Esophagus squamous epithelium (tissue), 5 donors: ENCODE data around the gene INSR. TPM values are rescaled to one million over a fixed set of nuclear protein-coding genes. Genes with fewer than 3 reads are reported as not detected.

Experiments
- DNase-seq: peaks from one replicate; lab custom pipeline; 2025; lab: John Stamatoyannopoulos, UW
- H3K27ac ChIP-seq, 4 donors: fragments of 200-600 bp; sonication (generic); one replicate each; pipeline ENCODE4 v1.5.1; 2016 to 2019; ENCODE audit warnings: mild to moderate bottlenecking in 1 of 4
- H3K27me3 ChIP-seq, 4 donors: fragments of 200-600 bp; sonication (generic); 1 replicate in 3 of 4; 2 replicates in 1 of 4; pipeline versions ENCODE4 v1.5.1 to v1.6.0; 2017 to 2021; ENCODE audit warnings: antibody characterized with exemption in 1 of 4
- H3K36me3 ChIP-seq, 3 donors: fragments of 200-600 bp; sonication (generic); one replicate each; pipeline ENCODE4 v1.5.1; 2016 to 2019
- H3K4me1 ChIP-seq, 3 donors: fragments of 200-600 bp; sonication (generic); one replicate each; pipeline ENCODE4 v1.5.1; 2017 to 2019
- H3K4me3 ChIP-seq, 4 donors: fragments of 200-600 bp; sonication (generic); 1 replicate in 3 of 4; 2 replicates in 1 of 4; pipeline ENCODE4 v1.5.1; 2016 to 2019; ENCODE audit warnings: mild to moderate bottlenecking in 2 of 4, moderate library complexity in 1 of 4
- H3K9me3 ChIP-seq, 3 donors: fragments of 200-600 bp; sonication (generic); one replicate each; pipeline ENCODE4 v1.5.1; 2016 to 2019
- CTCF ChIP-seq, 6 experiments: fragments of 450-650 bp in 4 of 6; fragments of 200-600 bp in 2 of 6; sonication (generic) in 2 of 6; IDR thresholded peaks; one replicate each; pipeline ENCODE4 v1.5.1; 2016 to 2019; ENCODE audit warnings: antibody characterized with exemption in 6 of 6, mild to moderate bottlenecking in 4 of 6, moderate library complexity in 4 of 6
- POLR2A ChIP-seq, 4 donors: fragments of 450-650 bp; IDR thresholded peaks; one replicate each; pipeline ENCODE4 v1.6.1; 2017; ENCODE audit warnings: antibody characterized with exemption in 4 of 4, mild to moderate bottlenecking in 4 of 4, moderate library complexity in 3 of 4
- WGBS, 2 donors: methylation state at CpG; one replicate each; pipeline ENCODE4 v1.1.5; 2018; 5-methylcytosine and 5-hydroxymethylcytosine counted together
- intact Hi-C: fragments of 100-400 bp; cut with DNase I; formaldehyde crosslinking; loops from one replicate; pipeline ENCODE4 v1.15.0; 2022
- total RNA-seq, 4 donors: library from RNA; depleted of rRNA; stranded (reverse); fragments of >200 nt; gene quantifications; one replicate each; pipeline ENCODE4 v1.1.0, GENCODE V29; 2016
- donor health status: DM: yes; HTN: yes; CAD: no.

The INSR gene
- total RNA-seq, 4 donors from 2014 or later, result 4.9 to 33.4 (median 10.8) TPM

GRCh38 chr19:7177926-7178325 lies 116.3 kb downstream of the INSR start:
- Histone ChIP-seq H3K4me3 (no peak overlapping the region), H3K9me3 (no peaks in the 10 kb centered on the region), H3K4me1 (peaks cover 0 to 14% (median 9%) of the 10 kb centered on the region in 3 donors), H3K27ac (no peak overlapping the region), H3K36me3 (no peaks in the 10 kb centered on the region), H3K27me3 (no peaks in the 10 kb centered on the region)
- TF ChIP-seq POLR2A (IDR thresholded peaks at IDR 0.05) (no peak), CTCF (IDR thresholded peaks at IDR 0.05) (no peak)
- intact Hi-C loops, result no loop called here
- no peak for DNase-seq
- WGBS, 2 donors, result 64 to 82% methylated on average over 6 to 7 of the region's 7 CpGs

DNA sequence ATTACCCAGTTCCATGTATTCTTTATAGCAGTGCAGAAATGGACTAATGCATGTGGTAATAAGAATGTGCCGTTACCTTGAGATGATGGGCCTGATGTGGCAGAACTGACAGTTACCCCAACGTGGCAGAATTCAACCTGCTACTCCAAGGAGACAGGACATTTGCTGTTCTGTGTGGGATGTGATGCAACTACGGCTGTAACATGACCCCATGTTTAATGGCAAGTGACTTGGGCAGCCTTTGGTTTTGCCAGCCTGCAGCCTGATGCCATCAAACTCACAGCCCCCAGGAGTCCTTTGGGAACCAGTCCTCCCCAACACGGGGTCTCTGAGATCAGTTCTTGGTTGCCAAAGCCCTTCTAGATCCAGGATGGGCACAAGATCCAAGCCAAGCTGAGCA lies 117.4 kb downstream of the INSR start:
- Histone ChIP-seq H3K36me3 (peaks cover 0 to 8% (median 0%) of the 10 kb centered on the region in 3 donors), H3K27me3 (no peaks in the 10 kb centered on the region), H3K4me1 (peaks cover 0 to 8% (median 3%) of the 10 kb centered on the region in 3 donors), H3K4me3 (no peak overlapping the region), H3K27ac (no peak overlapping the region), H3K9me3 (no peaks in the 10 kb centered on the region)
- WGBS, 2 donors, result 84 to 92% methylated on average over 3 of the region's 4 CpGs
- intact Hi-C loops, result no loop called here
- no peak for TF ChIP-seq CTCF (IDR thresholded peaks at IDR 0.05)
- TF ChIP-seq POLR2A (IDR thresholded peaks at IDR 0.05), result no peak
- DNase-seq, result no peak

GRCh38 chr19:7172794-7173193 lies 121.4 kb downstream of the INSR start:
- no peak for DNase-seq
- Histone ChIP-seq H3K4me3 (no peak overlapping the region), H3K27ac (no peak overlapping the region), H3K9me3 (no peaks in the 10 kb centered on the region), H3K36me3 (peaks cover 0 to 48% (median 5%) of the 10 kb centered on the region in 3 donors), H3K4me1 (no peaks in the 10 kb centered on the region), H3K27me3 (no peaks in the 10 kb centered on the region)
- intact Hi-C loops, result no loop called here
- no peak for TF ChIP-seq POLR2A (IDR thresholded peaks at IDR 0.05)
- TF ChIP-seq CTCF (IDR thresholded peaks at IDR 0.05), result no peak
- WGBS, 2 donors, result 92 to 100% methylated on average over 4 of the region's 4 CpGs

DNA sequence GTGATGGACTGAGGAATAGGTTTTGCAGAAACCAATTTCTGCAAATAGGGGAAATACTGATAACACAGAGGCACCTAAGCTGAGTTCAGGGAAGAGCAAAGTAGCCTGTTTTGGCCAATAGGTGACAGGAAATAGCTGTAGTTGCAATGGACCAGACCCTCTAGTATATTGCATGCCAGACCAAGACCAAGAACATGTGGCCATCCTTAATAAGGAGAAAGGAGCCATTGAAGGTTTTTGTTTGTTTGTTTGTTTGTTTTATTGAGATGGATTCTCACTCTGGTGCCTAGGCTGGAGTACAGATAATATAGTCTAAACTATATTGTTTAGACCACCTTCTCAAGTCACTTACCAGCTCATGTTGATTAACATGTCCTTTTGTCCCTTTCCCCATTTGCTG lies 123.2 kb downstream of the INSR start:
- Histone ChIP-seq H3K27ac (no peak overlapping the region), H3K36me3 (peaks cover 0 to 66% (median 5%) of the 10 kb centered on the region in 3 donors), H3K27me3 (no peaks in the 10 kb centered on the region), H3K4me3 (no peak overlapping the region), H3K4me1 (no peaks in the 10 kb centered on the region), H3K9me3 (no peaks in the 10 kb centered on the region)
- DNase-seq, result no peak
- no peak for TF ChIP-seq POLR2A (IDR thresholded peaks at IDR 0.05)
- TF ChIP-seq CTCF (IDR thresholded peaks at IDR 0.05), result no peak
- intact Hi-C loops, result no loop called here

GRCh38 chr19:7168941-7169340 lies 125.3 kb downstream of the INSR start:
- WGBS, 2 donors, result 80 to 96% methylated on average over 3 to 5 of the region's 6 CpGs
- Histone ChIP-seq H3K4me1 (no peaks in the 10 kb centered on the region), H3K4me3 (no peak overlapping the region), H3K27me3 (no peaks in the 10 kb centered on the region), H3K9me3 (no peaks in the 10 kb centered on the region), H3K36me3 (peaks cover 0 to 74% (median 5%) of the 10 kb centered on the region in 3 donors), H3K27ac (no peak overlapping the region)
- no peak for DNase-seq
- TF ChIP-seq CTCF (IDR thresholded peaks at IDR 0.05) (no peak), POLR2A (IDR thresholded peaks at IDR 0.05) (no peak)
- intact Hi-C loops, result no loop called here
